HT-29 (cell line): Measurements from ENCODE around the gene CPN1. TPM values are rescaled to one million over a fixed set of nuclear protein-coding genes. Genes with fewer than 3 reads are reported as not detected.
"Not testable (repeated sequence)": the region's sequence is repeated elsewhere in the genome, so short reads cannot be mapped to it uniquely, and the experiment has no call there.

Experiments used
- DNase-seq: peaks from one replicate; pipeline ENCODE4 v3.0.0-alpha.2; 2015; ENCODE audit warnings: low spot score
- total RNA-seq: library from RNA; depleted of rRNA; stranded (reverse); fragments of >200 nt; shearing (Covaris generic); gene quantifications from 2 replicates; pipeline ENCODE4 v1.2.3, GENCODE V29; 2014; rRNA removed

The CPN1 gene
- total RNA-seq: not detected in 2 replicates

GRCh38 chr10:100081075-100082001 lies at the start of gene CPN1:
Gene CPN1, minus strand, starts transcription at chr10:100081869. Its CDS starts 244 bp downstream, at chr10:100081625.
- no peak for DNase-seq

- DNase-seq: no peak
These were observed 49.2 kb upstream of the CPN1 start for GRCh38 chr10:100130831-100131230.

- no peak for DNase-seq
These were observed 47.8 kb upstream of the CPN1 start for GRCh38 chr10:100129424-100129823.

GRCh38 chr10:100128951-100129350 lies 47.3 kb upstream of the CPN1 start:
- DNase-seq: no peak

- not testable (repeated sequence) for DNase-seq
These were observed 43.7 kb upstream of the CPN1 start for GRCh38 chr10:100125335-100125734.

GRCh38 chr10:100124097-100124496 lies 42.4 kb upstream of the CPN1 start:
- DNase-seq: no peak

- DNase-seq: no peak
These were observed 41.1 kb upstream of the CPN1 start for GRCh38 chr10:100122780-100123179.

GRCh38 chr10:100120550-100120949 lies 38.9 kb upstream of the CPN1 start:
- DNase-seq: no peak

GRCh38 chr10:100119726-100120125 lies 38.1 kb upstream of the CPN1 start:
- DNase-seq: no peak

- DNase-seq: no peak
These were observed 33.5 kb upstream of the CPN1 start for GRCh38 chr10:100114976-100115770.

GRCh38 chr10:100114460-100114859 lies 32.8 kb upstream of the CPN1 start:
- DNase-seq: no peak

- peak; percentile 6 for DNase-seq
These were observed 28.0 kb upstream of the CPN1 start for GRCh38 chr10:100109670-100110069.

GRCh38 chr10:100106865-100107264 lies 25.2 kb upstream of the CPN1 start:
- no peak for DNase-seq

GRCh38 chr10:100104300-100104699 lies 22.6 kb upstream of the CPN1 start:
- DNase-seq: no peak

GRCh38 chr10:100103581-100103980 lies 21.9 kb upstream of the CPN1 start:
- DNase-seq: no peak

- DNase-seq: no peak
These were observed 19.8 kb upstream of the CPN1 start for GRCh38 chr10:100101192-100102076.

- DNase-seq: peak; percentile 11
These were observed 19.0 kb upstream of the CPN1 start for GRCh38 chr10:100100651-100101184.

- DNase-seq: no peak
These were observed 7.6 kb upstream of the CPN1 start for GRCh38 chr10:100089241-100089640.

GRCh38 chr10:100086708-100087107 lies 5.0 kb upstream of the CPN1 start:
- DNase-seq: not testable (repeated sequence)

GRCh38 chr10:100085596-100085995 lies 3.9 kb upstream of the CPN1 start:
- DNase-seq: no peak

- no peak for DNase-seq
These were observed 2.0 kb upstream of the CPN1 start for GRCh38 chr10:100083623-100084022.
